SK-N-SH treated with all-trans-retinoic acid at 6 μM for 48 hours (cell line): ENCODE results near the gene RS1.

ENCODE experiments used
- ATAC-seq: fragments of 200-7000 bp; cut with Tn5 transposase; 3 replicates; pipeline ENCODE4 v1.9.1; 2020; ENCODE audit warnings: mild to moderate bottlenecking, moderate library complexity
- ARNTL ChIP-seq: fragments of 450-650 bp; formaldehyde crosslinking; IDR thresholded peaks from 2 replicates; pipeline ENCODE4 v1.5.0; 2020; ENCODE audit warnings: low read depth, mild to moderate bottlenecking, moderate library complexity, borderline replicate concordance
- CSDC2 ChIP-seq: fragments of 250-450 bp; sonication (Bioruptor Pico); IDR thresholded peaks from 2 replicates; pipeline ENCODE4 v1.5.0; 2020; ENCODE audit warnings: mild to moderate bottlenecking, moderate library complexity
- ESRRG ChIP-seq: fragments of 250-450 bp; sonication (Bioruptor Pico); IDR thresholded peaks from 2 replicates; pipeline ENCODE4 v1.6.1; 2021; ENCODE audit warnings: mild to moderate bottlenecking
- GLIS3 ChIP-seq: fragments of 250-450 bp; sonication (Bioruptor Pico); IDR thresholded peaks from 2 replicates; pipeline ENCODE4 v1.5.0; 2020; ENCODE audit warnings: mild to moderate bottlenecking, moderate library complexity
- ISL1 ChIP-seq: fragments of 250-450 bp; sonication (Bioruptor Pico); IDR thresholded peaks from 2 replicates; pipeline ENCODE4 v2.1.2; 2022; ENCODE audit warnings: mild to moderate bottlenecking, moderate library complexity
- OSR1 ChIP-seq: fragments of 250-450 bp; sonication (Bioruptor Pico); IDR thresholded peaks from 2 replicates; pipeline ENCODE4 v1.8.0; 2022; ENCODE audit warnings: moderate library complexity, mild to moderate bottlenecking, inconsistent platforms
- RARB ChIP-seq: fragments of 250-450 bp; sonication (Bioruptor Pico); IDR thresholded peaks from 2 replicates; pipeline ENCODE4 v1.8.0; 2021; ENCODE audit warnings: mild to moderate bottlenecking, moderate library complexity
- TCF4 ChIP-seq: fragments of 250-450 bp; sonication (Bioruptor Pico); IDR thresholded peaks from 2 replicates; pipeline ENCODE4 v1.8.0; 2021; ENCODE audit warnings: mild to moderate bottlenecking, moderate library complexity, borderline replicate concordance
- TOX ChIP-seq: fragments of 250-450 bp; sonication (Bioruptor Pico); IDR thresholded peaks from 2 replicates; pipeline ENCODE4 v1.8.0; 2021; ENCODE audit warnings: mild to moderate bottlenecking, moderate library complexity, borderline replicate concordance
- ZFP3 ChIP-seq: fragments of 250-450 bp; sonication (Bioruptor Pico); IDR thresholded peaks from 2 replicates; pipeline ENCODE4 v1.5.0; 2020; ENCODE audit warnings: mild to moderate bottlenecking, moderate library complexity
- ZFP30 ChIP-seq: fragments of 450-650 bp; formaldehyde crosslinking; IDR thresholded peaks from 2 replicates; pipeline ENCODE4 v1.5.0; 2022; ENCODE audit warnings: mild to moderate bottlenecking, moderate library complexity
- ZNF70 ChIP-seq: fragments of 450-650 bp; formaldehyde crosslinking; IDR thresholded peaks from 2 replicates; pipeline ENCODE4 v1.5.0; 2020; ENCODE audit warnings: mild to moderate bottlenecking, moderate library complexity
- ZNF8 ChIP-seq: fragments of 450-650 bp; formaldehyde crosslinking; IDR thresholded peaks from 2 replicates; pipeline ENCODE4 v1.5.0; 2020; ENCODE audit warnings: mild to moderate bottlenecking, moderate library complexity
- TF ChIP-seq, protein P1 (sequence below): fragments of 250-450 bp; sonication (Bioruptor Pico); IDR thresholded peaks from 2 replicates; pipeline ENCODE4 v1.8.0; 2021; ENCODE audit warnings: low read depth, mild to moderate bottlenecking, moderate library complexity, borderline replicate concordance
- TF ChIP-seq, protein P2 (sequence below): fragments of 250-450 bp; sonication (Bioruptor Pico); IDR thresholded peaks from 2 replicates; pipeline ENCODE4 v1.5.1; 2020; ENCODE audit warnings: low read depth, mild to moderate bottlenecking, moderate library complexity
- TF ChIP-seq, protein P3 (sequence below): fragments of 250-450 bp; sonication (Bioruptor Pico); IDR thresholded peaks from 2 replicates; pipeline ENCODE4 v1.8.0; 2020; ENCODE audit warnings: mild to moderate bottlenecking, moderate library complexity, borderline replicate concordance
- TF ChIP-seq, protein P4 (sequence below): fragments of 250-450 bp; sonication (Bioruptor Pico); IDR thresholded peaks from 2 replicates; pipeline ENCODE4 v1.5.0; 2020; ENCODE audit warnings: mild to moderate bottlenecking, moderate library complexity
- TF ChIP-seq, protein P5 (sequence below): fragments of 250-450 bp; sonication (Bioruptor Pico); IDR thresholded peaks from 2 replicates; pipeline ENCODE4 v1.5.1; 2021; ENCODE audit warnings: mild to moderate bottlenecking, moderate library complexity

RS1 gene

DNA sequence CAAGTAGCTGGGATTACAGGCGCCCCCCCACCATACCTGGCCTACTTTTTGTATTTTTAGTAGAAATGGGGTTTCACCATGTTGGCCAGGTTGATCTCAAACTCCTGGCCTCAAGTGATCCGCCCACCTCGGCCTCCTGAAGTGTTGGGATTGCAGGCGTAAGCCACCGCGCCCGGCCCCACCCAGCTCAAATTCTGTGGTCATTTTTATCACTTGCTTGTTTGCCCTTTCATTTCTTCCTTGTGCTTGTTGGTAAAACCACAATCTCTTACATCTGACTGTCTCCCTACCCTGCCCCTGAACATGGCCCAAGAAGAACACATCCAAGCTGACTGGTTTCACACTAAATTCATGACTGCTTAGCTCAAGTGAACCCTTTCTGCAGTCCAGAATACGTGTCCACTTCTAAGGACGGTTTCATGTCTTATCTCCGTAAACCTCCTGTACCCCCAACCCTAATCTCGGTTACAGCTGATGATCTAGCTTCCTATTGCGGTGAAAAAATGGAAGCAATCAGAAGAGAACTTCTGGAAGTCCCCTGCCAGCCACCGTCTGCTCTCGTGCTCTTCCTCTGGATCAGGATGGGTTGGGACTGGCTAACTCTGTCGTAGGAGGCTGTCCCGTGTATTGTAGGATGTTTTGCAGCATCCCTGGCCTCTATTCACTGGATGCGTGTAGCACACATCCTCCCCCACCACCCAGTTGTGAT is 5.4 kb upstream of the RS1 start:
- no peak for ATAC-seq
- TF ChIP-seq CSDC2 (CRISPR knock-in tag), result no peak
- TF ChIP-seq ZNF8 (CRISPR knock-in tag), result no peak
- TF ChIP-seq ZFP30, result no peak
- TF ChIP-seq RARB (CRISPR knock-in tag), result no peak
- TF ChIP-seq, protein P1, sequence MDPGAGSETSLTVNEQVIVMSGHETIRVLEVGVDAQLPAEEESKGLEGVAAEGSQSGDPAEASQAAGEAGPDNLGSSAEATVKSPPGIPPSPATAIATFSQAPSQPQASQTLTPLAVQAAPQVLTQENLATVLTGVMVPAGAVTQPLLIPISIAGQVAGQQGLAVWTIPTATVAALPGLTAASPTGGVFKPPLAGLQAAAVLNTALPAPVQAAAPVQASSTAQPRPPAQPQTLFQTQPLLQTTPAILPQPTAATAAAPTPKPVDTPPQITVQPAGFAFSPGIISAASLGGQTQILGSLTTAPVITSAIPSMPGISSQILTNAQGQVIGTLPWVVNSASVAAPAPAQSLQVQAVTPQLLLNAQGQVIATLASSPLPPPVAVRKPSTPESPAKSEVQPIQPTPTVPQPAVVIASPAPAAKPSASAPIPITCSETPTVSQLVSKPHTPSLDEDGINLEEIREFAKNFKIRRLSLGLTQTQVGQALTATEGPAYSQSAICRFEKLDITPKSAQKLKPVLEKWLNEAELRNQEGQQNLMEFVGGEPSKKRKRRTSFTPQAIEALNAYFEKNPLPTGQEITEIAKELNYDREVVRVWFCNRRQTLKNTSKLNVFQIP (CRISPR knock-in tag), result no peak
- TF ChIP-seq ZNF70 (CRISPR knock-in tag), result no peak
- TF ChIP-seq, protein P2, sequence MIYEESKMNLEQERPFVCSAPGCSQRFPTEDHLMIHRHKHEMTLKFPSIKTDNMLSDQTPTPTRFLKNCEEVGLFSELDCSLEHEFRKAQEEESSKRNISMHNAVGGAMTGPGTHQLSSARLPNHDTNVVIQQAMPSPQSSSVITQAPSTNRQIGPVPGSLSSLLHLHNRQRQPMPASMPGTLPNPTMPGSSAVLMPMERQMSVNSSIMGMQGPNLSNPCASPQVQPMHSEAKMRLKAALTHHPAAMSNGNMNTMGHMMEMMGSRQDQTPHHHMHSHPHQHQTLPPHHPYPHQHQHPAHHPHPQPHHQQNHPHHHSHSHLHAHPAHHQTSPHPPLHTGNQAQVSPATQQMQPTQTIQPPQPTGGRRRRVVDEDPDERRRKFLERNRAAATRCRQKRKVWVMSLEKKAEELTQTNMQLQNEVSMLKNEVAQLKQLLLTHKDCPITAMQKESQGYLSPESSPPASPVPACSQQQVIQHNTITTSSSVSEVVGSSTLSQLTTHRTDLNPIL (CRISPR knock-in tag), result no peak
- TF ChIP-seq ARNTL (CRISPR knock-in tag), result no peak
- TF ChIP-seq, protein P3, sequence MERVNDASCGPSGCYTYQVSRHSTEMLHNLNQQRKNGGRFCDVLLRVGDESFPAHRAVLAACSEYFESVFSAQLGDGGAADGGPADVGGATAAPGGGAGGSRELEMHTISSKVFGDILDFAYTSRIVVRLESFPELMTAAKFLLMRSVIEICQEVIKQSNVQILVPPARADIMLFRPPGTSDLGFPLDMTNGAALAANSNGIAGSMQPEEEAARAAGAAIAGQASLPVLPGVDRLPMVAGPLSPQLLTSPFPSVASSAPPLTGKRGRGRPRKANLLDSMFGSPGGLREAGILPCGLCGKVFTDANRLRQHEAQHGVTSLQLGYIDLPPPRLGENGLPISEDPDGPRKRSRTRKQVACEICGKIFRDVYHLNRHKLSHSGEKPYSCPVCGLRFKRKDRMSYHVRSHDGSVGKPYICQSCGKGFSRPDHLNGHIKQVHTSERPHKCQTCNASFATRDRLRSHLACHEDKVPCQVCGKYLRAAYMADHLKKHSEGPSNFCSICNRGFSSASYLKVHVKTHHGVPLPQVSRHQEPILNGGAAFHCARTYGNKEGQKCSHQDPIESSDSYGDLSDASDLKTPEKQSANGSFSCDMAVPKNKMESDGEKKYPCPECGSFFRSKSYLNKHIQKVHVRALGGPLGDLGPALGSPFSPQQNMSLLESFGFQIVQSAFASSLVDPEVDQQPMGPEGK (CRISPR knock-in tag), result no peak
- TF ChIP-seq, protein P4, sequence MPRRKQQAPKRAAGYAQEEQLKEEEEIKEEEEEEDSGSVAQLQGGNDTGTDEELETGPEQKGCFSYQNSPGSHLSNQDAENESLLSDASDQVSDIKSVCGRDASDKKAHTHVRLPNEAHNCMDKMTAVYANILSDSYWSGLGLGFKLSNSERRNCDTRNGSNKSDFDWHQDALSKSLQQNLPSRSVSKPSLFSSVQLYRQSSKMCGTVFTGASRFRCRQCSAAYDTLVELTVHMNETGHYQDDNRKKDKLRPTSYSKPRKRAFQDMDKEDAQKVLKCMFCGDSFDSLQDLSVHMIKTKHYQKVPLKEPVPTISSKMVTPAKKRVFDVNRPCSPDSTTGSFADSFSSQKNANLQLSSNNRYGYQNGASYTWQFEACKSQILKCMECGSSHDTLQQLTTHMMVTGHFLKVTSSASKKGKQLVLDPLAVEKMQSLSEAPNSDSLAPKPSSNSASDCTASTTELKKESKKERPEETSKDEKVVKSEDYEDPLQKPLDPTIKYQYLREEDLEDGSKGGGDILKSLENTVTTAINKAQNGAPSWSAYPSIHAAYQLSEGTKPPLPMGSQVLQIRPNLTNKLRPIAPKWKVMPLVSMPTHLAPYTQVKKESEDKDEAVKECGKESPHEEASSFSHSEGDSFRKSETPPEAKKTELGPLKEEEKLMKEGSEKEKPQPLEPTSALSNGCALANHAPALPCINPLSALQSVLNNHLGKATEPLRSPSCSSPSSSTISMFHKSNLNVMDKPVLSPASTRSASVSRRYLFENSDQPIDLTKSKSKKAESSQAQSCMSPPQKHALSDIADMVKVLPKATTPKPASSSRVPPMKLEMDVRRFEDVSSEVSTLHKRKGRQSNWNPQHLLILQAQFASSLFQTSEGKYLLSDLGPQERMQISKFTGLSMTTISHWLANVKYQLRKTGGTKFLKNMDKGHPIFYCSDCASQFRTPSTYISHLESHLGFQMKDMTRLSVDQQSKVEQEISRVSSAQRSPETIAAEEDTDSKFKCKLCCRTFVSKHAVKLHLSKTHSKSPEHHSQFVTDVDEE (CRISPR knock-in tag), result no peak
- no peak for TF ChIP-seq TCF4 (CRISPR knock-in tag)
- TF ChIP-seq ZFP3 (CRISPR knock-in tag), result no peak
- TF ChIP-seq, protein P5, sequence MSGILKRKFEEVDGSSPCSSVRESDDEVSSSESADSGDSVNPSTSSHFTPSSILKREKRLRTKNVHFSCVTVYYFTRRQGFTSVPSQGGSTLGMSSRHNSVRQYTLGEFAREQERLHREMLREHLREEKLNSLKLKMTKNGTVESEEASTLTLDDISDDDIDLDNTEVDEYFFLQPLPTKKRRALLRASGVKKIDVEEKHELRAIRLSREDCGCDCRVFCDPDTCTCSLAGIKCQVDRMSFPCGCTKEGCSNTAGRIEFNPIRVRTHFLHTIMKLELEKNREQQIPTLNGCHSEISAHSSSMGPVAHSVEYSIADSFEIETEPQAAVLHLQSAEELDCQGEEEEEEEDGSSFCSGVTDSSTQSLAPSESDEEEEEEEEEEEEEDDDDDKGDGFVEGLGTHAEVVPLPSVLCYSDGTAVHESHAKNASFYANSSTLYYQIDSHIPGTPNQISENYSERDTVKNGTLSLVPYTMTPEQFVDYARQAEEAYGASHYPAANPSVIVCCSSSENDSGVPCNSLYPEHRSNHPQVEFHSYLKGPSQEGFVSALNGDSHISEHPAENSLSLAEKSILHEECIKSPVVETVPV (CRISPR knock-in tag), result no peak
- TF ChIP-seq ESRRG (CRISPR knock-in tag), result no peak

DNA sequence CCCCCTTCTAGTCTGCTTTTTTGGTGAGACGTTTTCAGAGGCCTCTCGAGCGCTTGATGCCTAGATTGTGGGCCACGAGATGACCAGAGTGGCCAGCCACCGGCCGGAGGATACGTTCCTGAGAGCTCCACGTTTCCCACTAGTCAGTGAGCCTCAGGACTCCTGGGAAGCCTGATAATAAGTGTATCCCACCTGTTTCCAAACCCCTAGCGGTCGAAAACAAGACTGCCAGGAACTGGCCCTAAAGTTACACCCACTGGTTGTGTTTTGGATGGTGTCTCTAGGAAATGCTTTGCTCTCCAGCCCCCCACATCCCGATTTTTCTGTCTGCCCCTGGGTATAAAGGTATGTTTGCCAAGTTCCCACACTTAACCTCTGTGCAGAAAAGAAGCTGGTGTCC is 4.6 kb upstream of the RS1 start:
- peak; percentile 15; the same call in 1 of the 3 replicates for ATAC-seq
- no peak for TF ChIP-seq GLIS3 (CRISPR knock-in tag)
- no peak for TF ChIP-seq ZFP30
- no peak for TF ChIP-seq CSDC2 (CRISPR knock-in tag)

DNA sequence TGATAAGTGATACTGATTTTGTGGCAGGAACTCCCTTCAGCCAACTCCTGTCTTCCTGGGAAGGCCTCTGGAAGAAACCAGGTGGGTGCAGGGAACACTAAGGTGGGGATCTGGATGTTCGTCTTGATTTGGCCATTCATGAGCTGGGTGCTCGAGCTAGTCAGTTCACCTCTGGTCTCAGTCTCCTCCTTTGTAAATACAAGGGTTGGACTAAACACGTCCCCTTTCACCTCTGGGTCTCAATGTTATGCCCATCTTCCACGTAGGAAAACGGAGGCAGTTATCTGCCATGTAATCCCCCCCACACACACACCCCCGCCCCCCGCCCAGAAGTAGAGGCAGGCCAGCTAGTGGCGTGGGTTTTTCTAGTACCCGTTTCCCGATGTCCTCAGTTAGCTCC is 4.1 kb upstream of the RS1 start:
- ATAC-seq, result no peak
- TF ChIP-seq, protein P4 (CRISPR knock-in tag), result no peak
- TF ChIP-seq GLIS3 (CRISPR knock-in tag) (no peak), OSR1 (CRISPR knock-in tag) (no peak), ARNTL (CRISPR knock-in tag) (no peak), ISL1 (no peak), TCF4 (CRISPR knock-in tag) (no peak), TOX (no peak), RARB (CRISPR knock-in tag) (no peak), ZFP3 (CRISPR knock-in tag) (no peak)
- TF ChIP-seq, protein P1 (CRISPR knock-in tag), result no peak
- TF ChIP-seq, protein P3 (CRISPR knock-in tag), result no peak
